ENCODE results near the gene RBBP7. TPM values are rescaled to one million over a fixed set of nuclear protein-coding genes. Genes with fewer than 3 reads are reported as not detected.

The RBBP7 gene
- total and polyA plus RNA-seq, 2 of the 13 experiments (the other 11 are each of a cell fraction or from before 2014, with no cell fraction given) = 89.5 to 145 TPM

DNA sequence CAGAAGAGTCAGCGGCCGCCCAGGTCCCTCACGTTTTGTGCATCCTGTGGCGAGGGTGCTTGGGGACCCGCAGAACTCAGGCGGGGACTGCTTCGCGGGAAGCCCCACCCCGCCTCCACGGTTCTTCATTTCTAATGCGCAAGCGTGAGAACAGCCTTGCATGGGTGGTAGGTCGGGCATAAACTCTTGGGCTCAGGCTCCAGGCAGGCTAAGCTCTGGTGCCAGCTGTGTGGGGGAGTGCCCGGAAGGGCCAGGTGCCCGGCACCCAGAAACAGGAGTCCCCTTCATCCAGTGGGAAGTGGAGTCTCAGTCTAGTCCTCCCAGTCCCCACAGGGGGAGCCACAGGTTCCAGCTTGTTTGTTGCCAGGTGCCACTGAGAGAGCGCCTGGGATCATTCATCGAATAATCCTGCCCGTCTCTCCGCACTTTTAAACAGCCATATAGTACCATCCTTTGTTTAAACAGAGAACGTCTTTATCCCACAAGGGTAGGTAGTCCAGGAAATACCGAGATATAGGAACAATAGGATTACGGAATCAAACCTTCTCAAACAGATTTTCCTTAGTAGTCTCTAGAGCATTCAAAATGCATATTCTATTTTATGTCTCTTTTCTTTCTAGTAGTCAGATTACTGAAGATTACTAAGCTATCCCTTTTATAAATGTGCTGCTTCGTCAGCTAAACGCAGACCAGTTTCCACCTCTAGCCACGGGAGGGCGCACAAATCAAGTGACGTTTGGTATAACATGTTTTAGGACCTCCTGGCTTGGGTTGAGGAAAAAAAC, 12.7 kb upstream of the RBBP7 start (continued):
- TF ChIP-seq SRSF1 (optimal IDR thresholded peaks at IDR 0.05; ENCODE audit: low read depth, low read length) = no peak
- TF ChIP-seq, protein P1, sequence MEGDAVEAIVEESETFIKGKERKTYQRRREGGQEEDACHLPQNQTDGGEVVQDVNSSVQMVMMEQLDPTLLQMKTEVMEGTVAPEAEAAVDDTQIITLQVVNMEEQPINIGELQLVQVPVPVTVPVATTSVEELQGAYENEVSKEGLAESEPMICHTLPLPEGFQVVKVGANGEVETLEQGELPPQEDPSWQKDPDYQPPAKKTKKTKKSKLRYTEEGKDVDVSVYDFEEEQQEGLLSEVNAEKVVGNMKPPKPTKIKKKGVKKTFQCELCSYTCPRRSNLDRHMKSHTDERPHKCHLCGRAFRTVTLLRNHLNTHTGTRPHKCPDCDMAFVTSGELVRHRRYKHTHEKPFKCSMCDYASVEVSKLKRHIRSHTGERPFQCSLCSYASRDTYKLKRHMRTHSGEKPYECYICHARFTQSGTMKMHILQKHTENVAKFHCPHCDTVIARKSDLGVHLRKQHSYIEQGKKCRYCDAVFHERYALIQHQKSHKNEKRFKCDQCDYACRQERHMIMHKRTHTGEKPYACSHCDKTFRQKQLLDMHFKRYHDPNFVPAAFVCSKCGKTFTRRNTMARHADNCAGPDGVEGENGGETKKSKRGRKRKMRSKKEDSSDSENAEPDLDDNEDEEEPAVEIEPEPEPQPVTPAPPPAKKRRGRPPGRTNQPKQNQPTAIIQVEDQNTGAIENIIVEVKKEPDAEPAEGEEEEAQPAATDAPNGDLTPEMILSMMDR (CRISPR knock-in tag; IDR thresholded peaks at IDR 0.05) = peak; percentile 61
- TF ChIP-seq MTA3 (CRISPR knock-in tag; IDR thresholded peaks at IDR 0.05) = no peak
- no peak for TF ChIP-seq ZNF7 (CRISPR knock-in tag; IDR thresholded peaks at IDR 0.05)
- no peak for TF ChIP-seq ZBTB44 (CRISPR knock-in tag; IDR thresholded peaks at IDR 0.05)
- TF ChIP-seq AGO1 (IDR thresholded peaks at IDR 0.05; ENCODE audit: low read depth, low read length, poor library complexity, severe bottlenecking) = no peak
- 0 out of 2 replicates have a peak, but pooled peaks have one; percentile 26 for TF ChIP-seq ATF1 (CRISPR knock-in tag; IDR thresholded peaks at IDR 0.05)
- TF ChIP-seq ZNF687 (CRISPR knock-in tag; IDR thresholded peaks at IDR 0.05) = peak; percentile 20; the same call in 1 of the 2 replicates
- TF ChIP-seq ZNF224 (CRISPR knock-in tag; IDR thresholded peaks at IDR 0.05) = no peak
- TF ChIP-seq KMT2A (CRISPR knock-in tag; IDR thresholded peaks at IDR 0.05) = no peak
- TF ChIP-seq ESRRA (CRISPR knock-in tag; IDR thresholded peaks at IDR 0.05; ENCODE audit: low read depth) = no peak
- TF ChIP-seq ZNF329 (CRISPR knock-in tag; IDR thresholded peaks at IDR 0.05; ENCODE audit: low read depth) = no peak
- TF ChIP-seq GTF2F1 (IDR thresholded peaks at IDR 0.05; ENCODE audit: low read length) = no peak
- no peak for TF ChIP-seq GATA4 (IDR thresholded peaks at IDR 0.05; ENCODE audit: borderline replicate concordance, low read depth)
- TF ChIP-seq TCF12 (IDR thresholded peaks at IDR 0.05) = no peak
- no peak for TF ChIP-seq TCF12 (CRISPR knock-in tag; IDR thresholded peaks at IDR 0.05)
- TF ChIP-seq RORA (CRISPR knock-in tag; IDR thresholded peaks at IDR 0.05) = no peak
- peak; percentile 49 for TF ChIP-seq STAG1 (CRISPR knock-in tag; IDR thresholded peaks at IDR 0.05)
- TF ChIP-seq, protein P2, sequence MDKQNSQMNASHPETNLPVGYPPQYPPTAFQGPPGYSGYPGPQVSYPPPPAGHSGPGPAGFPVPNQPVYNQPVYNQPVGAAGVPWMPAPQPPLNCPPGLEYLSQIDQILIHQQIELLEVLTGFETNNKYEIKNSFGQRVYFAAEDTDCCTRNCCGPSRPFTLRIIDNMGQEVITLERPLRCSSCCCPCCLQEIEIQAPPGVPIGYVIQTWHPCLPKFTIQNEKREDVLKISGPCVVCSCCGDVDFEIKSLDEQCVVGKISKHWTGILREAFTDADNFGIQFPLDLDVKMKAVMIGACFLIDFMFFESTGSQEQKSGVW (CRISPR knock-in tag; IDR thresholded peaks at IDR 0.05; ENCODE audit: borderline replicate concordance) = no peak
- TF ChIP-seq NFATC3 (CRISPR knock-in tag; IDR thresholded peaks at IDR 0.05) = no peak
- no peak for TF ChIP-seq ZNF251 (CRISPR knock-in tag; IDR thresholded peaks at IDR 0.05)
- no peak for TF ChIP-seq ZNF33A (CRISPR knock-in tag; IDR thresholded peaks at IDR 0.05; ENCODE audit: borderline replicate concordance)

Measured in HepG2 (cell line).